Duodenal mucosa (tissue), 2 donors: ENCODE data around the gene CATSPERD.

ENCODE experiments used
- H3K27ac ChIP-seq: one replicate; pipeline ENCODE4 v1.7.0; 2013; ENCODE audit warnings: low read depth, low read length
- H3K27me3 ChIP-seq, 2 donors: one replicate each; pipeline ENCODE4 v1.7.0; 2013; ENCODE audit warnings: low read length in 2 of 2, control low read depth in 1 of 2; ENCODE audit not compliant: insufficient read depth in 2 of 2, control insufficient read depth in 1 of 2
- H3K36me3 ChIP-seq, 2 donors: one replicate each; pipeline ENCODE4 v1.7.0; 2013; ENCODE audit warnings: low read length in 2 of 2, control low read depth in 1 of 2; ENCODE audit not compliant: insufficient read depth in 2 of 2, control insufficient read depth in 1 of 2
- H3K4me1 ChIP-seq, 2 donors: one replicate each; pipeline ENCODE4 v1.7.0; 2013; ENCODE audit warnings: low read length in 2 of 2, control low read depth in 1 of 2; ENCODE audit not compliant: insufficient read depth in 2 of 2, control insufficient read depth in 1 of 2
- H3K4me3 ChIP-seq, 2 donors: one replicate each; pipeline ENCODE4 v1.7.0; 2013; ENCODE audit warnings: low read length in 2 of 2, low read depth in 1 of 2
- H3K9ac ChIP-seq, 2 donors: one replicate each; pipeline ENCODE4 v1.7.0; 2013; ENCODE audit warnings: low read length in 2 of 2, low read depth in 1 of 2
- H3K9me3 ChIP-seq, 2 donors: one replicate each; pipeline ENCODE4 v1.7.0; 2013; ENCODE audit warnings: low read length in 2 of 2, control low read depth in 1 of 2; ENCODE audit not compliant: control insufficient read depth in 1 of 2

CATSPERD gene

DNA sequence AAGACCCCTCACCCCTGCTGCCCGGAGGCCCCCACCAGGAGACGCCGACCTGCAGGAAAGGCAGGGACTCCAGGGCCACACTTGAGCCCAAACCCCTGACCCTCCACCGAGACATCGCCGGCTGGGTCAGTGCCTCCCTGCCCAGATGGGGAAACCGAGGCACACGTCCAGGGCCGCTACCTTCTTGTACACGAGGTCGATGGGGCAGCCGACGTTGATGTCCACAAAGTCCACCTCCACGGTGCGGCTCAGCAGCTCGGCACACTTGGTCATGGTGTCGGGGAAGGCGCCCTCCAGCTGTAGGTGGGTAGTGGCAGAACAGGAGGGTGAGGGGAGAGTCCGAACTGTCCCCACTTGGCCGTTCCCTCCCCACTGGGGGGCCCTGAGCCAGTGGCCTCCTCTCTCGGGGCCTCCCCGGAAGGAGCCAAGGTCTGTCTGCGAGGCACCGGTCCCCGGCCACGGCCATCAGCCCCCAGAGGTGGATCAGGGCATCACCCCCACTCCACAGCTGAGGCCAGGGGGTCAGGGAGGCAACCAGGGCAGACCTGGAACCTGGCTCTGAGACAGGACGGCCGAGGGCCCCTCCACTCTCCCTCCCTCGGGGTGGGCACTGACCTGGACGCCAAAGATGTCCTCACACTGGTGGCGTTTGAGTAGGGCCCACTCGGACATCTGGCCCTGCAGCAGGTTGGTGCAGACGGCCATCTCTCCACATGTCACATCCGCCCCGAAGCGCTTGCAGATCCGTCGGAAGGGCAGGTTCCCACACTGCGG is 67.2 kb downstream of the CATSPERD start:
- Histone ChIP-seq H3K4me3 (no peak overlapping the region), H3K27me3 (no peaks in the 10 kb centered on the region), H3K4me1 (peaks cover 0 to 6% of the 10 kb centered on the region in 2 donors), H3K27ac (no peak overlapping the region), H3K36me3 (peaks cover 19 to 57% of the 10 kb centered on the region in 2 donors), H3K9ac (no peak overlapping the region), H3K9me3 (no peaks in the 10 kb centered on the region)

DNA sequence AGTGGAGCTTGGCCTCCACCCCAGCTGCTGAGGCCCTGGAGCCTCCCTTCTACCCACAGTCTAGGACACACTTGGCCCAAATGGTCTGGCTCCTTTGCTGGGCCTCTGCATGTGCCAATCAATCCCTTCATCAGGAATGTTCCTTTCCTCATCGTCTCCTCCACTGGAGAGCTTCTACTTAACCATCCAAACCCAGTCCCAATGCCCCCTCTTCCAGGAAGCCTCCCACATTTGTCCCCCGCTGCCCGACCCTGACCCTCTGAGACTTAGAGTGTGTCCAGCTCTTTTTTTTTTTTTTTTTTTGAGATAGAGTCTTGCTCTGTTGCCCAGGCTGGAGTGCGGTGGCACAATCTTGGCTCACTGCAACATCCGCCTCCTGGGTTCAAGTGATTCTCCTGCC is 68.0 kb downstream of the CATSPERD start:
- Histone ChIP-seq H3K9ac (no peak overlapping the region), H3K27ac (no peak overlapping the region), H3K27me3 (no peaks in the 10 kb centered on the region), H3K4me3 (no peak overlapping the region), H3K9me3 (no peaks in the 10 kb centered on the region), H3K4me1 (peaks cover 0 to 6% of the 10 kb centered on the region in 2 donors), H3K36me3 (peaks cover 19 to 57% of the 10 kb centered on the region in 2 donors)

DNA sequence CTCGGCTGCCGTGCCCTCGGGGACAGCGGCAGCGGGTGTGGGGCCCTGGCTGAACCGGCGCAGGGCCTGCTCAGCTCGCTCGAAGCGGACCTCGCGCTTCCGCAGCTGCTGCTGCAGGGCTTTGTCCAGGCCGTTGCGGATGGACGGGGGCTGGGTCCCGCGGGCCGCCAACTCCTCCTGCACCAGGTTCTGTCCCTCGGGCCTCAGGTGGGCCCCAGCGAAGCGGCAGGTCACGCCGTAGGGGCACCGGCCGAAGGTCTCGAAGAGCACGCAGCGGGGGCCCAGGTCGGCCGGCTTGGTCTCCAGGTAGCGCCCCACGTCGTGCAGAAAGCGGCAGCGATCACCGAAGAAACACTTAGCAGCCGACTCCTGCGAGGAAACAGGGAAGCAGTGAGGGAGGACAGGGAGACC is 68.9 kb downstream of the CATSPERD start:
- Histone ChIP-seq H3K27ac (no peak overlapping the region), H3K4me1 (peaks cover 0 to 6% of the 10 kb centered on the region in 2 donors), H3K9me3 (no peaks in the 10 kb centered on the region), H3K36me3 (peaks cover 19 to 54% of the 10 kb centered on the region in 2 donors), H3K27me3 (no peaks in the 10 kb centered on the region), H3K9ac (no peak overlapping the region), H3K4me3 (no peak overlapping the region)

GRCh38 chr19:5789886-5790558 is 69.6 kb downstream of the CATSPERD start:
- H3K9ac ChIP-seq = peak overlapping the region in 1 of 2 donors; percentile 85
- H3K4me3 ChIP-seq = peak overlapping the region; percentile 83 to 98
- peaks cover 19 to 49% of the 10 kb centered on the region in 2 donors for H3K36me3 ChIP-seq
- no peak overlapping the region for H3K27ac ChIP-seq
- H3K27me3 ChIP-seq = no peaks in the 10 kb centered on the region
- peaks cover 0 to 6% of the 10 kb centered on the region in 2 donors for H3K4me1 ChIP-seq
- H3K9me3 ChIP-seq = no peaks in the 10 kb centered on the region

GRCh38 chr19:5790559-5791520 is 70.4 kb downstream of the CATSPERD start, which contains the start of gene DUS3L:
DUS3L (minus strand) TSS chr19:5791163; CDS start chr19:5791141, 22 bp downstream.
- Histone ChIP-seq H3K4me3 (peak within 1 kb of the TSS; percentile 83 to 98), H3K27ac (peak within 1 kb of the TSS; percentile 95), H3K9me3 (no peaks in the 10 kb centered on the region), H3K36me3 (peaks cover 19 to 41% of the 10 kb centered on the region in 2 donors), H3K9ac (peak within 1 kb of the TSS; percentile 85 to 86), H3K4me1 (peaks cover 0 to 6% of the 10 kb centered on the region in 2 donors), H3K27me3 (no peaks in the 10 kb centered on the region)

DNA sequence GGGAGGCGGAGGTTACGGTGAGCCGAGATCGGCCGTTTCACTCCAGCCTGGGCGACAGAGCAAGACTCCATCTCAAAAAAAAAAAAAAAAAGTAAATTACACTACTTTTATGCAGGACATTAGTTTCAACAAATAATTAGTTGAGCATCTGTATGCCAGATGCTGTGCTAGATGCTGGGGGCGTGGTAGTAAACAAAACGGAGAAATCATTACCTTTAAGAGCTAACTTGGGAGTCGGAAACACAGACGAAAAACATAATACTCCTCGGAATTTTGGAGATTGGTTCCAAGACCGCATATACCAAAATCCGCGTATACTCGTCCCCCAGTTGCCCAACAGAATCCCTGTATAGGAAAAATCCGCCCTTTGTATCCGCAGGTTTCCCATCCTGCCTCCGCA is 71.8 kb downstream of the CATSPERD start:
- Histone ChIP-seq H3K36me3 (peaks cover 6 to 27% of the 10 kb centered on the region in 2 donors), H3K9ac (no peak overlapping the region), H3K9me3 (no peaks in the 10 kb centered on the region), H3K4me1 (peaks cover 0 to 6% of the 10 kb centered on the region in 2 donors), H3K27ac (no peak overlapping the region), H3K27me3 (no peaks in the 10 kb centered on the region), H3K4me3 (no peak overlapping the region)

- Histone ChIP-seq H3K27ac (no peak overlapping the region), H3K4me3 (no peak overlapping the region), H3K27me3 (no peaks in the 10 kb centered on the region), H3K36me3 (peaks cover 3 to 18% of the 10 kb centered on the region in 2 donors), H3K9me3 (no peaks in the 10 kb centered on the region), H3K9ac (no peak overlapping the region), H3K4me1 (peaks cover 0 to 6% of the 10 kb centered on the region in 2 donors)
Observed at GRCh38 chr19:5793188-5793587, 72.8 kb downstream of the CATSPERD start.

- no peak overlapping the region for H3K27ac ChIP-seq
- H3K4me1 ChIP-seq = peaks cover 13 to 16% of the 10 kb centered on the region in 2 donors
- no peaks in the 10 kb centered on the region for H3K36me3 ChIP-seq
- H3K9me3 ChIP-seq = no peaks in the 10 kb centered on the region
- no peak overlapping the region for H3K9ac ChIP-seq
- no peak overlapping the region for H3K4me3 ChIP-seq
- no peaks in the 10 kb centered on the region for H3K27me3 ChIP-seq
Observed at GRCh38 chr19:5795382-5795919, 75.0 kb downstream of the CATSPERD start.

- H3K27ac ChIP-seq = no peak overlapping the region
Observed at GRCh38 chr19:5798244-5798643, 77.8 kb downstream of the CATSPERD start.

More at GRCh38 chr19:5798244-5798643, 77.8 kb downstream of the CATSPERD start:
- no peaks in the 10 kb centered on the region for H3K9me3 ChIP-seq
- no peak overlapping the region for H3K4me3 ChIP-seq
- H3K27me3 ChIP-seq = no peaks in the 10 kb centered on the region
- no peak overlapping the region for H3K9ac ChIP-seq
- no peaks in the 10 kb centered on the region for H3K36me3 ChIP-seq
- H3K4me1 ChIP-seq = peaks cover 20 to 22% of the 10 kb centered on the region in 2 donors
